NCI-H1930 (cell line): ENCODE results near the gene GTF2A1.
"Not testable (repeated sequence)": the region's sequence is repeated elsewhere in the genome, so short reads cannot be mapped to it uniquely, and the experiment has no call there.

Experiments
- DNase-seq, 2 experiments: peaks; one replicate each; lab custom pipeline; 2025; lab: John Stamatoyannopoulos, UW

Gene GTF2A1

GRCh38 chr14:81231540-81231939 lies 10.8 kb upstream of the GTF2A1 start:
- no peak for DNase-seq

GRCh38 chr14:81224222-81224621 lies 3.5 kb upstream of the GTF2A1 start:
- DNase-seq, result no peak

GRCh38 chr14:81223788-81224187 lies 3.0 kb upstream of the GTF2A1 start:
- DNase-seq, result not testable (repeated sequence)

- DNase-seq, result no peak
These were observed 1.9 kb upstream of the GTF2A1 start for GRCh38 chr14:81222691-81223090.

- DNase-seq, result no peak
These were observed 1.4 kb upstream of the GTF2A1 start for GRCh38 chr14:81222126-81222525.

GRCh38 chr14:81221579-81222102 lies 882 bp upstream of the GTF2A1 start:
- peak in 1 of 2 experiments; percentile 31 for DNase-seq

- no peak for DNase-seq
These were observed 254 bp downstream of the GTF2A1 start for GRCh38 chr14:81220580-81220829.

GRCh38 chr14:81219759-81220579 lies 790 bp downstream of the GTF2A1 start:
- DNase-seq, result no peak

GRCh38 chr14:81219210-81219758 lies 1.5 kb downstream of the GTF2A1 start:
- DNase-seq, result peak; percentile 85 to 91

- no peak for DNase-seq
These were observed 8.9 kb downstream of the GTF2A1 start for GRCh38 chr14:81211844-81212243.

GRCh38 chr14:81209167-81209836 lies 11.5 kb downstream of the GTF2A1 start:
- no peak for DNase-seq

- DNase-seq, result no peak
These were observed 12.3 kb downstream of the GTF2A1 start for GRCh38 chr14:81208489-81208888.

GRCh38 chr14:81206115-81206514 lies 14.6 kb downstream of the GTF2A1 start:
- DNase-seq, result no peak

- DNase-seq, result no peak
These were observed 15.1 kb downstream of the GTF2A1 start for GRCh38 chr14:81205639-81206038.

- DNase-seq, result no peak
These were observed 20.7 kb downstream of the GTF2A1 start for GRCh38 chr14:81200054-81200453.

- no peak for DNase-seq
These were observed 21.7 kb downstream of the GTF2A1 start for GRCh38 chr14:81199084-81199483.

- DNase-seq, result no peak
These were observed 22.1 kb downstream of the GTF2A1 start for GRCh38 chr14:81198651-81199050.

- DNase-seq, result no peak
These were observed 26.7 kb downstream of the GTF2A1 start for GRCh38 chr14:81193924-81194633.

- DNase-seq, result no peak
These were observed 28.2 kb downstream of the GTF2A1 start for GRCh38 chr14:81192594-81192993.

GRCh38 chr14:81187832-81188522 lies 32.8 kb downstream of the GTF2A1 start:
- no peak for DNase-seq

- DNase-seq, result no peak
These were observed 41.1 kb downstream of the GTF2A1 start for GRCh38 chr14:81179631-81180030.

GRCh38 chr14:81178063-81178462 lies 42.7 kb downstream of the GTF2A1 start:
- no peak for DNase-seq
